GM12874 (cell line): Measurements from ENCODE around the gene FZD7.

Experiments used
- TF ChIP-seq, protein P1 (sequence below): IDR thresholded peaks from 2 replicates; pipeline ENCODE4 v1.5.1; 2011; ENCODE audit warnings: low read depth, mild to moderate bottlenecking, control low read depth, low read length, moderate library complexity; ENCODE audit not compliant: insufficient read depth

Gene FZD7

GRCh38 chr2:202032846-202033316 lies 774 bp upstream of the FZD7 start:
- TF ChIP-seq, protein P1, sequence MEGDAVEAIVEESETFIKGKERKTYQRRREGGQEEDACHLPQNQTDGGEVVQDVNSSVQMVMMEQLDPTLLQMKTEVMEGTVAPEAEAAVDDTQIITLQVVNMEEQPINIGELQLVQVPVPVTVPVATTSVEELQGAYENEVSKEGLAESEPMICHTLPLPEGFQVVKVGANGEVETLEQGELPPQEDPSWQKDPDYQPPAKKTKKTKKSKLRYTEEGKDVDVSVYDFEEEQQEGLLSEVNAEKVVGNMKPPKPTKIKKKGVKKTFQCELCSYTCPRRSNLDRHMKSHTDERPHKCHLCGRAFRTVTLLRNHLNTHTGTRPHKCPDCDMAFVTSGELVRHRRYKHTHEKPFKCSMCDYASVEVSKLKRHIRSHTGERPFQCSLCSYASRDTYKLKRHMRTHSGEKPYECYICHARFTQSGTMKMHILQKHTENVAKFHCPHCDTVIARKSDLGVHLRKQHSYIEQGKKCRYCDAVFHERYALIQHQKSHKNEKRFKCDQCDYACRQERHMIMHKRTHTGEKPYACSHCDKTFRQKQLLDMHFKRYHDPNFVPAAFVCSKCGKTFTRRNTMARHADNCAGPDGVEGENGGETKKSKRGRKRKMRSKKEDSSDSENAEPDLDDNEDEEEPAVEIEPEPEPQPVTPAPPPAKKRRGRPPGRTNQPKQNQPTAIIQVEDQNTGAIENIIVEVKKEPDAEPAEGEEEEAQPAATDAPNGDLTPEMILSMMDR: no peak

DNA sequence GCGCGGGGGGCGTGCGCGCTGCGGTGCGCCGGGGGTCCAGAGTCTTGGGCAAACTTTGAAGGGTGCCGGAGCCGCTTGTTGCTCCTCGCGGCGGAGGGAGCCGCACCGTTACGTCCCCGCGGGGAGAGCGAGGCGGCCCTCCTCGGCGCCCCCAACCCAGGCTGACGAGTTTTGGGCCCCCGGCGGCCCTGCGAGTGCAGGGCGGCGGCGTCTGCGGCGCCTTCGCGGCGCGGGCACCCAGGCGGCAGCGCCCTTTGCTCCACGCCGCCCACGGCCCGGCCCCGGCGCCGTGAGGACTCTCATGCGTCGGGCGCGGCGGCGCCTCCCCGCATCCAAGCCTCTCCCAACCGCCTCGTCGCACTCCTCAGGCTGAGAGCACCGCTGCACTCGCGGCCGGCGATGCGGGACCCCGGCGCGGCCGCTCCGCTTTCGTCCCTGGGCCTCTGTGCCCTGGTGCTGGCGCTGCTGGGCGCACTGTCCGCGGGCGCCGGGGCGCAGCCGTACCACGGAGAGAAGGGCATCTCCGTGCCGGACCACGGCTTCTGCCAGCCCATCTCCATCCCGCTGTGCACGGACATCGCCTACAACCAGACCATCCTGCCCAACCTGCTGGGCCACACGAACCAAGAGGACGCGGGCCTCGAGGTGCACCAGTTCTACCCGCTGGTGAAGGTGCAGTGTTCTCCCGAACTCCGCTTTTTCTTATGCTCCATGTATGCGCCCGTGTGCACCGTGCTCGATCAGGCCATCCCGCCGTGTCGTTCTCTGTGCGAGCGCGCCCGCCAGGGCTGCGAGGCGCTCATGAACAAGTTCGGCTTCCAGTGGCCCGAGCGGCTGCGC lies 814 bp downstream of the FZD7 start:
- TF ChIP-seq, protein P1: no peak

GRCh38 chr2:202035089-202035940 lies 1.7 kb downstream of the FZD7 start:
- TF ChIP-seq, protein P1: peak; percentile 28; the same call in 1 of the 2 replicates

DNA sequence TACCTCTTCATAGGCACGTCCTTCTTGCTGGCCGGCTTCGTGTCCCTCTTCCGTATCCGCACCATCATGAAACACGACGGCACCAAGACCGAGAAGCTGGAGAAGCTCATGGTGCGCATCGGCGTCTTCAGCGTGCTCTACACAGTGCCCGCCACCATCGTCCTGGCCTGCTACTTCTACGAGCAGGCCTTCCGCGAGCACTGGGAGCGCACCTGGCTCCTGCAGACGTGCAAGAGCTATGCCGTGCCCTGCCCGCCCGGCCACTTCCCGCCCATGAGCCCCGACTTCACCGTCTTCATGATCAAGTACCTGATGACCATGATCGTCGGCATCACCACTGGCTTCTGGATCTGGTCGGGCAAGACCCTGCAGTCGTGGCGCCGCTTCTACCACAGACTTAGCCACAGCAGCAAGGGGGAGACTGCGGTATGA lies 2.3 kb downstream of the FZD7 start:
- TF ChIP-seq, protein P1: no peak

- TF ChIP-seq, protein P1: no peak
Measured at GRCh38 chr2:202036601-202037037, 3.0 kb downstream of the FZD7 start.

DNA sequence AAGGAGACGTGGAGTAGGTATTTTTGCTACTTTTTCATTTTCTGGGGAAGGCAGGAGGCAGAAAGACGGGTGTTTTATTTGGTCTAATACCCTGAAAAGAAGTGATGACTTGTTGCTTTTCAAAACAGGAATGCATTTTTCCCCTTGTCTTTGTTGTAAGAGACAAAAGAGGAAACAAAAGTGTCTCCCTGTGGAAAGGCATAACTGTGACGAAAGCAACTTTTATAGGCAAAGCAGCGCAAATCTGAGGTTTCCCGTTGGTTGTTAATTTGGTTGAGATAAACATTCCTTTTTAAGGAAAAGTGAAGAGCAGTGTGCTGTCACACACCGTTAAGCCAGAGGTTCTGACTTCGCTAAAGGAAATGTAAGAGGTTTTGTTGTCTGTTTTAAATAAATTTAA lies 3.4 kb downstream of the FZD7 start:
- TF ChIP-seq, protein P1: no peak
